ENCODE results near the gene CD6. TPM values are rescaled to one million over a fixed set of nuclear protein-coding genes. Genes with fewer than 3 reads are reported as not detected.
A peak's percentile ranks its signal among the peaks of the same experiment; 100 is the strongest.

The CD6 gene, protein sequence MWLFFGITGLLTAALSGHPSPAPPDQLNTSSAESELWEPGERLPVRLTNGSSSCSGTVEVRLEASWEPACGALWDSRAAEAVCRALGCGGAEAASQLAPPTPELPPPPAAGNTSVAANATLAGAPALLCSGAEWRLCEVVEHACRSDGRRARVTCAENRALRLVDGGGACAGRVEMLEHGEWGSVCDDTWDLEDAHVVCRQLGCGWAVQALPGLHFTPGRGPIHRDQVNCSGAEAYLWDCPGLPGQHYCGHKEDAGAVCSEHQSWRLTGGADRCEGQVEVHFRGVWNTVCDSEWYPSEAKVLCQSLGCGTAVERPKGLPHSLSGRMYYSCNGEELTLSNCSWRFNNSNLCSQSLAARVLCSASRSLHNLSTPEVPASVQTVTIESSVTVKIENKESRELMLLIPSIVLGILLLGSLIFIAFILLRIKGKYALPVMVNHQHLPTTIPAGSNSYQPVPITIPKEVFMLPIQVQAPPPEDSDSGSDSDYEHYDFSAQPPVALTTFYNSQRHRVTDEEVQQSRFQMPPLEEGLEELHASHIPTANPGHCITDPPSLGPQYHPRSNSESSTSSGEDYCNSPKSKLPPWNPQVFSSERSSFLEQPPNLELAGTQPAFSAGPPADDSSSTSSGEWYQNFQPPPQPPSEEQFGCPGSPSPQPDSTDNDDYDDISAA
- total RNA-seq (2013; cell fraction: nucleolus; rRNA removed) = 0.61 and 2.5 TPM in 2 replicates
- total RNA-seq (2014; rRNA removed) (6.4 and 7.3 TPM in 2 replicates), total RNA-seq (2014; rRNA removed; fragmentation: Illumina TruSeq; extraction: Trizol) (3.1 and 3.3 TPM in 2 replicates), total RNA-seq (2021) (11.2 and 17.6 TPM in 2 replicates), polyA plus RNA-seq (2011; rRNA removed) (0.37 and 0.45 TPM in 2 replicates), polyA plus RNA-seq (2014; fragmentation: Illumina TruSeq; extraction: Trizol) (5.1 and 6.6 TPM in 2 replicates), polyA plus RNA-seq (2014; fragmentation: Nextera tagmentation; extraction: Ambion mirVana) (1 to 10 TPM in 1 of 2 experiments, under 1 TPM in 1; 0.93 to 1.8 TPM), polyA plus RNA-seq (2014; rRNA removed) (5.9 and 6.8 TPM in 2 replicates), polyA plus RNA-seq (2016; fragmentation: Nextera tagmentation; extraction: Ambion mirVana) (1 to 10 TPM; 6.8 to 7.2 TPM), polyA minus RNA-seq (2011; rRNA and poly(A)+ RNA removed) (0.15 and 0.41 TPM in 2 replicates), Bru-seq, nascent RNA (percentile 25 among the genes with signal in this experiment), BruChase-seq, experiment 1, labeled RNA remaining after a 6-hour chase (percentile 14 among the genes with signal in this experiment), BruChase-seq, experiment 2, labeled RNA remaining after a 2-hour chase (percentile 18 among the genes with signal in this experiment)
- 0.34 TPM for polyA plus RNA-seq (2011; ENCODE audit: low read depth)
- polyA plus RNA-seq (2011; cell fraction: cytosol; rRNA removed) = 0.60 and 0.67 TPM in 2 replicates
- polyA plus RNA-seq (2011; cell fraction: nucleus; rRNA removed) = 2.1 and 2.6 TPM in 2 replicates
- polyA plus RNA-seq (2012) = 1.4 and 1.7 TPM in 2 replicates
- polyA minus RNA-seq (2011; cell fraction: cytosol; rRNA and poly(A)+ RNA removed) = 0.40 and 0.73 TPM in 2 replicates
- 0.48 and 0.96 TPM in 2 replicates for polyA minus RNA-seq (2011; cell fraction: nucleus; rRNA and poly(A)+ RNA removed)
- long read RNA-seq, experiment 1 = 0 reads
- long read RNA-seq, experiment 2 = 0 reads

DNA sequence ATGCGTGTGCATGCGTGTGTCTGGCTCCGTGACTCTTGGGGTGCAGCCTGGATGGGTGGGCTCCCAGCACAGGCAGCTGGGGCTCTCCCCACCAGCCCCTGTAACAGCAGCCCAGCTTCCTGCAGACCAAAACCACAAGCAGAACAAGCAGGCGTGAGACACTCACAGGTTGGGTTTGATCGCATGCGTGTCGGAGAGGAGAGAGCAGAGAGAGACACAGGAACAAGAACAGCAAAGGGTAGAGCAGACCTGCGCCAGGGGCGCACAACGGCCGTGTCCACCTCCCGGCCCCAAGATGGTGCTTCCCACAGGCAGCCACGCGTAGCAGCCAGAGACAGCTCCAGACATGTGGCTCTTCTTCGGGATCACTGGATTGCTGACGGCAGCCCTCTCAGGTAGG is at the start of gene CD6:
Gene CD6, plus strand, starts transcription at position 161 of the 400 bp plus-strand sequence. Its CDS starts 186 bp downstream, at position 347.
- BruUV-seq (replicated peaks) = no TSS peak
- CTCF ChIA-PET = interaction anchor here (0.7 to 3.8 kb wide), 16 partner anchors 9 to 204 kb away, joined by 3 to 46 read pairs (median 5); partner anchors contain the start of gene TMEM109
- Histone ChIP-seq H3K36me3 (ENCODE audit: control insufficient read depth in 2 of 2, insufficient read depth in 2 of 2, low read length in 1 of 2) (no peaks in the 10 kb centered on the region), H3K27me3 (replicated peaks in 1 of 2; ENCODE audit: control insufficient read depth in 2 of 2, insufficient read depth in 2 of 2, low read length in 1 of 2) (no peaks in the 10 kb centered on the region), H3K9me3 (replicated peaks; ENCODE audit: control insufficient read depth, insufficient read depth, low read length) (peaks cover 3% of the 10 kb centered on the region), H3K79me2 (ENCODE audit: control insufficient read depth, insufficient read depth, low read length) (no peaks in the 10 kb centered on the region), H2AFZ (ENCODE audit: control insufficient read depth, low read depth, low read length) (peak within 1 kb of the TSS; percentile 18), H3K27ac (ENCODE audit: control insufficient read depth, insufficient read depth) (no peak within 1 kb of the TSS), H4K20me1 (ENCODE audit: control insufficient read depth, insufficient read depth) (no peaks in the 10 kb centered on the region), H3K9ac (ENCODE audit: control insufficient read depth, insufficient read depth, low read length) (no peak within 1 kb of the TSS), H3K4me1 (ENCODE audit: control insufficient read depth, insufficient read depth, low read length) (peaks cover 6% of the 10 kb centered on the region; the same call in 1 of the 2 replicates), H3K4me2 (ENCODE audit: control insufficient read depth, insufficient read depth) (0 out of 2 replicates have a peak within 1 kb of the TSS, but pooled peaks have one; percentile 14), H3K4me3 (no peak within 1 kb of the TSS)
- POLR2A ChIA-PET = interaction anchor here (0.6 to 1.2 kb wide), 2 partner anchors 60 to 187 kb away, joined by 3 read pairs; no protein-coding TSS in a partner anchor
- WGBS (ENCODE audit: insufficient coverage, insufficient replicate concordance, low lambda C conversion rate, missing lambda C conversion rate) = 20% methylated on average over 16 of the region's 16 CpGs
- TF ChIP-seq SRF (IDR thresholded peaks at IDR 0.05; ENCODE audit: low read depth in 2 of 2, low read length in 2 of 2) (peak in 1 of 2 experiments; percentile 28; a peak in 1 of 4 replicates), POLR2A (IDR thresholded peaks at IDR 0.05; ENCODE audit: low read depth, low read length) (peak; percentile 41; the same call in 1 of the 2 replicates), RUNX3 (IDR thresholded peaks at IDR 0.05; ENCODE audit: low read length) (peak; percentile 80), EED (IDR thresholded peaks at IDR 0.05; ENCODE audit: low read depth) (peak; percentile 39; the same call in 1 of the 2 replicates), CBFB (IDR thresholded peaks at IDR 0.05; ENCODE audit: low read depth) (0 out of 2 replicates have a peak, but pooled peaks have one; percentile 36), USF2 (IDR thresholded peaks at IDR 0.05; ENCODE audit: borderline replicate concordance, low read depth, low read length) (no peak)
- peak; percentile 69 for ATAC-seq
- RAD21 ChIA-PET (ENCODE audit: unreplicated experiment) = interaction anchor here (1.2 to 3.7 kb wide), 7 partner anchors 17 to 109 kb away, joined by 3 to 27 read pairs (median 7); no protein-coding TSS in a partner anchor
- SMC1A ChIA-PET (ENCODE audit: uncharacterized antibody, unreplicated experiment) = interaction anchor here (1.1 to 4.5 kb wide), 9 partner anchors 10 to 216 kb away, joined by 3 to 29 read pairs (median 5); no protein-coding TSS in a partner anchor
- in situ Hi-C loops (cut with MboI) = no loop called here
- intact Hi-C loops (cut with micrococcal nuclease; ENCODE audit: unreplicated experiment) = no loop called here
- no peak for FAIRE-seq
- no peak for DNase-seq (ENCODE audit: low read depth, low spot score)
